H1 (cell line): ENCODE data around the gene PSMD3. TPM values are rescaled to one million over a fixed set of nuclear protein-coding genes. Genes with fewer than 3 reads are reported as not detected.
A peak's percentile ranks its signal among the peaks of the same experiment; 100 is the strongest.

Experiments
- ATF2 ChIP-seq: IDR thresholded peaks from 2 replicates; pipeline ENCODE4 v1.6.1; 2012; ENCODE audit warnings: low read length, inconsistent platforms
- CHD7 ChIP-seq: fragments of 300-600 bp; sonication (generic); IDR thresholded peaks from 2 replicates; pipeline ENCODE4 v1.7.1; 2012; ENCODE audit warnings: low read length, moderate library complexity, mild to moderate bottlenecking, inconsistent platforms; ENCODE audit not compliant: insufficient replicate concordance
- FOSL1 ChIP-seq: IDR thresholded peaks from 2 replicates; pipeline ENCODE4 v1.6.1; 2011; ENCODE audit warnings: mild to moderate bottlenecking, low read depth, low read length, moderate library complexity; ENCODE audit not compliant: insufficient read depth
- HDAC6 ChIP-seq: IDR thresholded peaks from one replicate; pipeline ENCODE4 v1.7.1; 2012; ENCODE audit warnings: low read depth, mild to moderate bottlenecking, inconsistent platforms, low read length, moderate library complexity
- RAD21 ChIP-seq, 2 experiments: IDR thresholded peaks in 1 of 2; conservative IDR thresholded peaks in 1 of 2; 2 replicates each; pipeline ENCODE4 v1.6.1; 2011; ENCODE audit warnings: low read depth in 2 of 2, low read length in 2 of 2, improper control_type of control experiment in 1 of 2, inconsistent platforms in 1 of 2, mild to moderate bottlenecking in 1 of 2, moderate library complexity in 1 of 2
- RXRA ChIP-seq: IDR thresholded peaks from 2 replicates; pipeline ENCODE4 v1.6.1; 2011; ENCODE audit warnings: low read depth, mild to moderate bottlenecking, low read length, moderate library complexity; ENCODE audit not compliant: insufficient read depth
- polyA plus RNA-seq, 7 experiments: library from polyadenylated mRNA; depleted of rRNA in 3 of 7; stranded (reverse) in 5 of 7; unstranded in 2 of 7; fragments of >200 nt in 5 of 7; fragments of 200-250 nt in 2 of 7; gene quantifications; 1 replicate in 5 of 7; 2 replicates in 1 of 7; 4 replicates in 1 of 7; pipeline versions ENCODE4 v1.2.1 to v1.2.3, GENCODE V29; 2011 to 2013; ENCODE audit warnings: missing spikeins in 2 of 7, mixed read lengths in 2 of 7
- total RNA-seq: library from RNA; stranded (reverse); fragmentation: NEBNext Ultra II Directional; extraction: Animal tissue kit (Norgen Biotek cat#: 25700); gene quantifications from 2 replicates; pipeline ENCODE4 v1.2.1, GENCODE V29; 2021

The PSMD3 gene
- total and polyA plus RNA-seq, 2 of the 8 experiments (the other 6 are each of a cell fraction or from before 2014, with no cell fraction given): 151 to 198 TPM

- TF ChIP-seq CHD7: no peak
- no peak for TF ChIP-seq HDAC6
- TF ChIP-seq RXRA: no peak
- no peak for TF ChIP-seq FOSL1
- TF ChIP-seq ATF2: no peak
- TF ChIP-seq RAD21 (IDR thresholded peaks at IDR 0.05 in 1 of 2, conservative IDR thresholded peaks at IDR 0.05 in 1 of 2; ENCODE audit: low read depth in 2 of 2, low read length in 2 of 2): peak; percentile 19 to 31; a peak in 3 of 4 replicates
Observed at GRCh38 chr17:39939588-39940419, 40.8 kb upstream of the PSMD3 start (continued).
